KG1 (cell line): ENCODE data around the gene SLC31A2.

Source experiments
- DNase-seq: peaks from one replicate; lab custom pipeline; 2025; lab: John Stamatoyannopoulos, UW

SLC31A2 gene

DNA sequence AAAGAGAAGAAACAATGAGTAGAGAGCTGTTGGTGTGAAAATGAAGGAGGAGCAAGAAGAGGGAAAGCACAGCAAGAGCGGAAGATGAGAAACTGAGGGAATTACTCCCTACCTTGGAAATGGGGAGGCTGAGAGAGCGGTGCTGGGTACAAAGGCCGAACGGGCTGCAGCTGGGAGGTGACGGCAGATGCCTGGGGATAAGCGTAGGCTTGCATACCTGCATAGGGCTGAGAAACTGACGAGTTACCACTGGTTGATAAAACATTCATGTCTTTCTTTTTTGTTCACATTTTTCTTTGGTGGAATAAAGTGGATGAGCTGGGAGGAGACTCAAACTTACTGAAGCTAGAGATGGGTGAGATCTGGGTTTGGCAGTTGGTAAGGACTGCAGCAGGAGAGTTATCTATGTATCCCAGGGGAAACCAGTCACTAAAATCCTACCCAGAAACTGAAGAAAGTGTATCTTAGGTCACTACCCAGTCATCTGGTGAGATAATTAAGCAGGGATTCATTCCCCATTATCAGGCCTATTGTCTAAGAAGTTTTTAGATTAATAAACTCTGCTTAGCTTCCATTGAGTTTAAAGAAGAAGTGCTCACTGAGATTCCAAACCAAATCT is 35.4 kb downstream of the SLC31A2 start:
- no peak for DNase-seq

DNA sequence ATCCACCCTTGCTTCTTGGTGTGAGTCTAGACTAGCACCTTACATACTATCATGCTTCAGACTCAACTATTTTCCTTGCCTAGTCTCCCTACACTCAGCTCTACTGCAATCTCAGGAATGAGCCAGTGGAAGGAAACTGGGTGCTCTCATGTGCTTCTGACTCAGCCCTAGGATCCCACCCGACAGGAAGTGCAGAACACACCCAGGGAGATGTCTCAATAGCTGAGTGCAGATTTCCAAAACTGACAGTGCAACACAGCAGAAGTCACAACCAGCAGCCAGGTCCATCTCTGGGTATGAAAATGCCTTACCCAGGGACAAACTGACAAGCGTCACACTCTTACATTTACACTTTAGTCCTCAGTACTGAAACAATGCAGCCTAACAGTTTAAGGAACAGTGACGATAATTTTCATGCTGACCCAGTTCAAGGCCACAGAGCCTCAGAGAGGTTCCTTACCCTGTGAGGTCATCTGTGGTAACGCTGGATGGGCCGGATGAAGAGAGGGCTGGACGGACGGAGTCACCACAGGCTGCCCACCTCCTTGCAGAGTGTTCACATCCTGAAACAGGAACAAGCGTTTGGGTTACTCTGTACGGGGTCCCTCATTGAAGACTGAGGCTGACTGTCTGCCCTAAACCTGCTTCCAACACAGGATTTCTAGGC is 37.3 kb downstream of the SLC31A2 start:
- DNase-seq: no peak

DNA sequence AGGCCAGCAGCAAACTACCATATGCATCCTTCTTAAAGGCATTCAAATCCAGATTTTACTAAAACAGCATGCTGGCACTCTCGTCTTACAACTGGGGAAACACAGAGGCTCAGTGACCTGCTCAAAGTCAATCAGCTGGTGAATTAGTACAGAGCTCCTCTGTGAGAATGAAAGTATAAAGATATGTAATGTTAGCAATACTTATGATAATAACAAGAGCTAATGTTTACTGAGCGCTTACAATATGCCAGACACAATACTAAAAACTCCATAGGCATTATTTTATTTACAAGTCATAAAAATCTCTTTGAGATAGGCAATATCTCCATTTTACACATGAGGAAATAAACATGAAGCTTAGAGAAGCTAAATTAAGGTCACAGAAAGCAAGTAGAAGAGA is 41.6 kb downstream of the SLC31A2 start:
- no peak for DNase-seq

GRCh38 chr9:113199683-113200329 is 49.0 kb downstream of the SLC31A2 start:
- DNase-seq: no peak

DNA sequence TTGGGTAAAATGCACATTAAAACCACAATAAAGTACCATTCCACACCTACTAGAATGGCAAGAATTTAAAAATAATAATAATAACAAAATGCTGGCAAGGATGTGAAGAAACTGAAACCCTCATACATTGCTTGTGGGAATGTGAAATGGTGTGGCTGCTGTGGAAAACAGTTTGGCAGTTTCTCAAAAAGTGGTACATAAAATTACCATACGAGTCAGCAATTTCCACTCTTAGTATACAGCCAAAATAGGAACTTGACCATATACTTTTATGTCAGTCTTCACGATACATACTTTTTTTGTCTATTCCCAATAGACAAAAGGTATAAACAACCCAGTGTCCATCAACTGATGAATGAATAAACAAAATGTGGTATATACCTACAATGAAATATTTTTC is 54.6 kb downstream of the SLC31A2 start:
- DNase-seq: no peak

DNA sequence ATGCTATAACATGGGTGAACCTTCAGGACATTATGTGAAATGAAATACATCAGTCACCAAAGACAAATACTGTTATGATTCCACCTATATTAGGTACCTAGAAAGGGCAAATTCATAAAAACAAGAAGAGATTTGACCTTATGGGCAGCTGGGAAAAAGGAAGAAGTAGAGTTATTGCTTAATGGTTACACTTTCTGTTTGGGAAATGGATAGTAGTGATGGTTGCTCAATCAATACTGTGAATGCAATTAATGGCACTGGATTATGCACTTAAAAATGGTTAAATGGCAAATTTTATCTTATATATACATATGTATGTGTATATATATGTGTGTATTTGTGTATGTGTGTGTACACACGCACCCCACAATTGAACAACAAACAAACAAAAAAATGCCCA is 55.1 kb downstream of the SLC31A2 start:
- DNase-seq: no peak

DNA sequence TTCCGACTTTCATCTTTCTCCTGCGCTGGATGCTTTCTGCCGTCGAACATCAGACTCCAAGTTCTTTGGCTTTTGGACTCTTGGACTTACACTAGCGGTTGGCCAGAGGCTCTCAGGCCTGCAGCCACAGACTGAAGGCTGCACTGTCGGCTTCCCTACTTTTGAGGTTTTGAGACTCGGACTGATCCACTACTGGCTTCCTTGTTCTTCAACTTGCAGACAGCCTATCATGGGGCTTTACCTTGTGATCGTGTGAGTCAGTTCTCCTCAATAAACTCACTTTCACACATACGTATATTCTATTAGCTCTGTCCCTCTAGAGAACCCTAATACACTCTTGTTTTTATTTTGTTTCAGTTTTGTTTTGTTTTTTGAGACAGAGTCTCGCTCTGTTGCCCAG is 60.0 kb downstream of the SLC31A2 start:
- DNase-seq: no peak
